HepG2 (cell line): ENCODE results near the gene TOMM20. TPM values are rescaled to one million over a fixed set of nuclear protein-coding genes. Genes with fewer than 3 reads are reported as not detected.

Source experiments
- AGO2 ChIP-seq: fragments of 200-400 bp; formaldehyde crosslinking; optimal IDR thresholded peaks from 2 replicates; pipeline ENCODE3; 2017; ENCODE audit warnings: mild to moderate bottlenecking, low read depth, low read length, moderate library complexity
- ARID2 ChIP-seq: sonication (generic); formaldehyde crosslinking; IDR thresholded peaks from 2 replicates; pipeline ENCODE4 v1.8.1; 2022; ENCODE audit warnings: mild to moderate bottlenecking, missing genetic modification reagents, borderline replicate concordance
- ATM ChIP-seq: fragments of 450-650 bp; IDR thresholded peaks from 2 replicates; pipeline ENCODE4 v1.7.1; 2017; ENCODE audit warnings: mild to moderate bottlenecking, borderline replicate concordance
- CHCHD3 ChIP-seq: sonication (generic); formaldehyde crosslinking; IDR thresholded peaks from 2 replicates; pipeline ENCODE4 v1.8.0; 2022; ENCODE audit warnings: mild to moderate bottlenecking, missing genetic modification reagents, moderate library complexity
- EZH2 ChIP-seq: conservative IDR thresholded peaks from 2 replicates; pipeline ENCODE4 v1.6.1; 2012; ENCODE audit warnings: mild to moderate bottlenecking, low read depth, low read length, moderate library complexity
- FOXP1 ChIP-seq, 2 experiments: fragments of 450-650 bp in 1 of 2; IDR thresholded peaks; 2 replicates each; pipeline ENCODE4 v1.6.1; 2017 to 2018; ENCODE audit warnings: antibody characterized with exemption in 1 of 2
- HNRNPH1 ChIP-seq: fragments of 200-400 bp; formaldehyde crosslinking; optimal IDR thresholded peaks from 2 replicates; pipeline ENCODE3; 2017; ENCODE audit warnings: mild to moderate bottlenecking, low read depth, low read length
- JUNB ChIP-seq: sonication (generic); formaldehyde crosslinking; IDR thresholded peaks from 2 replicates; pipeline ENCODE4 v1.8.0; 2022; ENCODE audit warnings: missing genetic modification reagents, mild to moderate bottlenecking, borderline replicate concordance
- KAT2B ChIP-seq: fragments of 150-350 bp; IDR thresholded peaks from 2 replicates; pipeline ENCODE4 v1.6.1; 2014; ENCODE audit warnings: low read depth, low read length, borderline replicate concordance
- NKX3-1 ChIP-seq: sonication (generic); formaldehyde crosslinking; IDR thresholded peaks from 2 replicates; pipeline ENCODE4 v1.5.0; 2020; ENCODE audit warnings: missing genetic modification reagents
- NONO ChIP-seq, 2 experiments: fragments of 450-650 bp in 1 of 2; sonication (generic) in 1 of 2; formaldehyde crosslinking in 1 of 2; IDR thresholded peaks in 1 of 2; conservative IDR thresholded peaks in 1 of 2; 2 replicates each; pipeline versions ENCODE4 v1.6.1 to v1.8.0; 2017 to 2022; ENCODE audit warnings: mild to moderate bottlenecking in 1 of 2, missing genetic modification reagents in 1 of 2, moderate library complexity in 1 of 2
- REPIN1 ChIP-seq: sonication (generic); formaldehyde crosslinking; IDR thresholded peaks from 2 replicates; pipeline ENCODE4 v1.8.0; 2022; ENCODE audit warnings: missing genetic modification reagents, low read depth, mild to moderate bottlenecking, borderline replicate concordance
- SP5 ChIP-seq: IDR thresholded peaks from 2 replicates; pipeline ENCODE4 v1.6.1; 2016; ENCODE audit warnings: low read depth, borderline replicate concordance
- TAF1 ChIP-seq: sonication (generic); formaldehyde crosslinking; IDR thresholded peaks from 2 replicates; pipeline ENCODE4 v1.4.0; 2020; ENCODE audit warnings: missing genetic modification reagents
- ZBTB3 ChIP-seq: sonication (generic); formaldehyde crosslinking; IDR thresholded peaks from 2 replicates; pipeline ENCODE4 v1.4.0; 2020; ENCODE audit warnings: low read depth, mild to moderate bottlenecking, moderate library complexity, missing genetic modification reagents, borderline replicate concordance
- ZNF17 ChIP-seq: sonication (generic); formaldehyde crosslinking; IDR thresholded peaks from 2 replicates; pipeline ENCODE4 v1.5.0; 2020; ENCODE audit warnings: mild to moderate bottlenecking, missing genetic modification reagents
- ZNF33B ChIP-seq: sonication (generic); formaldehyde crosslinking; IDR thresholded peaks from 2 replicates; pipeline ENCODE4 v1.5.1; 2020; ENCODE audit warnings: mild to moderate bottlenecking, missing genetic modification reagents
- ZNF703 ChIP-seq: sonication (generic); formaldehyde crosslinking; IDR thresholded peaks from 2 replicates; pipeline ENCODE4 v1.5.1; 2020; ENCODE audit warnings: missing genetic modification reagents, mild to moderate bottlenecking, moderate library complexity, borderline replicate concordance
- ZNF773 ChIP-seq: sonication (generic); formaldehyde crosslinking; IDR thresholded peaks from 2 replicates; pipeline ENCODE4 v1.4.0; 2020; ENCODE audit warnings: missing genetic modification reagents, borderline replicate concordance
- ZNF792 ChIP-seq: IDR thresholded peaks from 2 replicates; pipeline ENCODE4 v1.6.1; 2016
- ZNF879 ChIP-seq: sonication (generic); formaldehyde crosslinking; IDR thresholded peaks from 2 replicates; pipeline ENCODE4 v1.8.1; 2023; ENCODE audit warnings: missing genetic modification reagents
- ZSCAN12 ChIP-seq: sonication (generic); formaldehyde crosslinking; IDR thresholded peaks from 2 replicates; pipeline ENCODE4 v1.9.0; 2021; ENCODE audit warnings: mild to moderate bottlenecking, missing genetic modification reagents
- ZSCAN9 ChIP-seq: IDR thresholded peaks from 2 replicates; pipeline ENCODE4 v1.6.1; 2016; ENCODE audit warnings: borderline replicate concordance
- polyA plus RNA-seq, 8 experiments: library from polyadenylated mRNA; depleted of rRNA in 3 of 8; stranded (reverse) in 7 of 8; unstranded in 1 of 8; fragments of >200 nt; fragmentation: Illumina TruSeq in 4 of 8; extraction: Trizol in 4 of 8; gene quantifications; 2 replicates each; pipeline versions ENCODE4 v1.2.1 to v1.2.3, GENCODE V29; 2011 to 2016; ENCODE audit warnings: low read depth in 4 of 8, missing spikeins in 1 of 8, mixed read lengths in 1 of 8; ENCODE audit not compliant: insufficient read depth in 1 of 8
- total RNA-seq, 5 experiments: library from RNA; depleted of rRNA; stranded (reverse); fragments of >200 nt; fragmentation: Illumina TruSeq; extraction: Trizol; gene quantifications; 2 replicates each; pipeline ENCODE4 v1.2.3, GENCODE V29; 2016; ENCODE audit warnings: low read depth in 1 of 5
- TF ChIP-seq, protein P1 (sequence below): sonication (generic); formaldehyde crosslinking; IDR thresholded peaks from 2 replicates; pipeline ENCODE4 v1.4.0; 2020; ENCODE audit warnings: missing genetic modification reagents, low read depth, mild to moderate bottlenecking, borderline replicate concordance
- TF ChIP-seq, protein P2 (sequence below): sonication (generic); formaldehyde crosslinking; IDR thresholded peaks from 2 replicates; pipeline ENCODE4 v1.4.0; 2020; ENCODE audit warnings: missing genetic modification reagents, borderline replicate concordance
- TF ChIP-seq, protein P3 (sequence below): sonication (generic); formaldehyde crosslinking; IDR thresholded peaks from 2 replicates; pipeline ENCODE4 v1.4.0; 2020; ENCODE audit warnings: mild to moderate bottlenecking, missing genetic modification reagents
- TF ChIP-seq, protein P4 (sequence below): IDR thresholded peaks from 2 replicates; pipeline ENCODE4 v1.6.1; 2016; ENCODE audit warnings: control low read depth

TOMM20 gene
- total and polyA plus RNA-seq, 2 of the 13 experiments (the other 11 are each of a cell fraction or from before 2014, with no cell fraction given): 153 to 376 TPM

DNA sequence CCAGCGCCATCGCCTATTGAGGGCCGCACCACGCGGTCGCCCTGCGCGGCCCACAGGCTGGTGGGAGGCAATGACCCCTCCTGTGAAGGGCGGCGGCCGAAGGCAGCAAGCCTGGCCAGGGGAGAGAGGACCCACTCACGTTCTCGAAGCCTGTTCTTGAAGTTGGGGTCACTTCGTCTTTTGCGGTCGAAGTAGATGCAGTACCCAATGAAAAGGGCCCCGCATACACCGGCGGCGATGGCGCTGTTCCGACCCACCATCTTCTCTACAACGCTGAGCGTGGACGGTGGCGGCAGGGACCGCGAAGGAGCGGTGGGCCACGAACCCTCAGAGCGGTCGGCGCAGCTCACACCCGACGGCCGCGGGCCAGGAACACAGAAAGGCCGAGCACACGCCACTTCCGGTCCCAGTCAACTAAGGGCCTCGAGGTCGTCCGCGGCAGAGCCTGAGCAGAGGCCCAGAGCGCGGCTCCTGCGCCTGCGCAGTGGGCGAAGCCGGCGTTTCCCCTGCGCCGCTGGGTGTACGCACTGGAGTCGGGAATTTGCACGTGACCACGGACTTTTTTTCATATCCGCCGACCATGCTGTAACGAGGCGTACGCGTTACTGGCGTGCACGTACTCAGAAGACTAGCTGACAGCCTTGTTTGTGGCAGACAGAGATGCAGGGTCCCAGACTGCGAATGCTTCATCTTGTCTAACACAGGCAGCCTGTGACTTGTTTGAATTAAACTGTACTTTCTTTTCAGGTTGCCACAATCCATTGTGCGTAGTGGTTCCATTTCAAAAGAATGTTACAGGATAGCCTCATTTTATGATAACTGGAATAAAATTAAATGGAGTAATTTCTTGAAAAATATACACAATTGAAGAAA lies at the start of gene TOMM20 (continued):
- TF ChIP-seq, protein P1, sequence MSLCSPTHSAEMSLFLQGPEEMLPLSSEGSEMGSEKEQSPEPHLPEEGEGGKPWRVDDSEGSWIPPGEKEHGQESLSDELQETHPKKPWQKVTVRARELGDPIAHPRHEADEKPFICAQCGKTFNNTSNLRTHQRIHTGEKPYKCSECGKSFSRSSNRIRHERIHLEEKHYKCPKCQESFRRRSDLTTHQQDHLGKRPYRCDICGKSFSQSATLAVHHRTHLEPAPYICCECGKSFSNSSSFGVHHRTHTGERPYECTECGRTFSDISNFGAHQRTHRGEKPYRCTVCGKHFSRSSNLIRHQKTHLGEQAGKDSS (CRISPR knock-in tag): peak; percentile 69; the same call in 1 of the 2 replicates
- TF ChIP-seq NKX3-1 (CRISPR knock-in tag): peak; percentile 92
- TF ChIP-seq ZSCAN9 (CRISPR knock-in tag): no peak; the same call in 1 of the 2 replicates
- no peak for TF ChIP-seq ZNF33B (CRISPR knock-in tag)
- TF ChIP-seq SP5: no peak
- TF ChIP-seq CHCHD3 (CRISPR knock-in tag): 0 out of 2 replicates have a peak, but pooled peaks have one; percentile 29
- TF ChIP-seq KAT2B: no peak
- TF ChIP-seq, protein P2, sequence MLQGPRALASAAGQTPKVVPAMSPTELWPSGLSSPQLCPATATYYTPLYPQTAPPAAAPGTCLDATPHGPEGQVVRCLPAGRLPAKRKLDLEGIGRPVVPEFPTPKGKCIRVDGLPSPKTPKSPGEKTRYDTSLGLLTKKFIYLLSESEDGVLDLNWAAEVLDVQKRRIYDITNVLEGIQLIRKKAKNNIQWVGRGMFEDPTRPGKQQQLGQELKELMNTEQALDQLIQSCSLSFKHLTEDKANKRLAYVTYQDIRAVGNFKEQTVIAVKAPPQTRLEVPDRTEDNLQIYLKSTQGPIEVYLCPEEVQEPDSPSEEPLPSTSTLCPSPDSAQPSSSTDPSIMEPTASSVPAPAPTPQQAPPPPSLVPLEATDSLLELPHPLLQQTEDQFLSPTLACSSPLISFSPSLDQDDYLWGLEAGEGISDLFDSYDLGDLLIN: peak; percentile 87; the same call in 1 of the 2 replicates
- peak; percentile 87 for TF ChIP-seq ZNF879
- TF ChIP-seq, protein P3, sequence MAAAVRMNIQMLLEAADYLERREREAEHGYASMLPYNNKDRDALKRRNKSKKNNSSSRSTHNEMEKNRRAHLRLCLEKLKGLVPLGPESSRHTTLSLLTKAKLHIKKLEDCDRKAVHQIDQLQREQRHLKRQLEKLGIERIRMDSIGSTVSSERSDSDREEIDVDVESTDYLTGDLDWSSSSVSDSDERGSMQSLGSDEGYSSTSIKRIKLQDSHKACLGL: peak; percentile 72; the same call in 1 of the 2 replicates
- TF ChIP-seq, protein P4, sequence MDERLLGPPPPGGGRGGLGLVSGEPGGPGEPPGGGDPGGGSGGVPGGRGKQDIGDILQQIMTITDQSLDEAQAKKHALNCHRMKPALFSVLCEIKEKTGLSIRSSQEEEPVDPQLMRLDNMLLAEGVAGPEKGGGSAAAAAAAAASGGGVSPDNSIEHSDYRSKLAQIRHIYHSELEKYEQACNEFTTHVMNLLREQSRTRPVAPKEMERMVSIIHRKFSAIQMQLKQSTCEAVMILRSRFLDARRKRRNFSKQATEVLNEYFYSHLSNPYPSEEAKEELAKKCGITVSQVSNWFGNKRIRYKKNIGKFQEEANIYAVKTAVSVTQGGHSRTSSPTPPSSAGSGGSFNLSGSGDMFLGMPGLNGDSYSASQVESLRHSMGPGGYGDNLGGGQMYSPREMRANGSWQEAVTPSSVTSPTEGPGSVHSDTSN: no peak
- no peak for TF ChIP-seq ZNF17 (CRISPR knock-in tag)
- TF ChIP-seq ZSCAN12: peak; percentile 86; the same call in 1 of the 2 replicates
- no peak for TF ChIP-seq EZH2
- no peak; the same call in 1 of the 2 replicates for TF ChIP-seq ZNF703 (CRISPR knock-in tag)
- TF ChIP-seq ZNF773 (CRISPR knock-in tag): peak; percentile 93; the same call in 1 of the 2 replicates
- peak; percentile 88 for TF ChIP-seq AGO2
- TF ChIP-seq ZBTB3 (CRISPR knock-in tag): 0 out of 2 replicates have a peak, but pooled peaks have one; percentile 76
- TF ChIP-seq ATM: no peak
- TF ChIP-seq ZNF792 (CRISPR knock-in tag): peak; percentile 72
- no peak for TF ChIP-seq JUNB
- no peak for TF ChIP-seq NONO (IDR thresholded peaks at IDR 0.05)
- peak; percentile 93 for TF ChIP-seq NONO (CRISPR knock-in tag; conservative IDR thresholded peaks at IDR 0.05)
- peak; percentile 81 for TF ChIP-seq ARID2
- TF ChIP-seq HNRNPH1: no peak
- TF ChIP-seq REPIN1 (CRISPR knock-in tag): peak; percentile 82
- no peak for TF ChIP-seq FOXP1 (IDR thresholded peaks at IDR 0.05)
- no peak; the same call in 1 of the 2 replicates for TF ChIP-seq FOXP1 (CRISPR knock-in tag; IDR thresholded peaks at IDR 0.05)
- TF ChIP-seq TAF1 (CRISPR knock-in tag): peak; percentile 98
